Peyer's patch (tissue), 4 donors: ENCODE data around the gene PARVA.

Experiments
- CTCF ChIP-seq, 6 experiments: fragments of 450-650 bp in 4 of 6; fragments of 200-600 bp in 2 of 6; sonication (generic) in 1 of 6; IDR thresholded peaks; one replicate each; pipeline ENCODE4 v1.5.1; 2017 to 2019; ENCODE audit warnings: antibody characterized with exemption in 6 of 6, mild to moderate bottlenecking in 3 of 6, moderate library complexity in 1 of 6
- POLR2A ChIP-seq, 2 donors: fragments of 450-650 bp; IDR thresholded peaks; one replicate each; pipeline ENCODE4 v1.5.1; 2017; ENCODE audit warnings: antibody characterized with exemption in 2 of 2, mild to moderate bottlenecking in 2 of 2, moderate library complexity in 2 of 2

GRCh38 chr11:12472401-12473005, 95.1 kb downstream of the PARVA start:
- TF ChIP-seq CTCF (IDR thresholded peaks at IDR 0.05) (no peak), POLR2A (IDR thresholded peaks at IDR 0.05) (no peak)
